G401.6 (cell line): Measurements from ENCODE around the gene CFAP119.

Source experiments
- FAIRE-seq: peaks from 2 replicates; lab custom pipeline; 2012; peaks lifted over from hg19 to GRCh38; lab: Jason Lieb, UNC

Gene CFAP119

DNA sequence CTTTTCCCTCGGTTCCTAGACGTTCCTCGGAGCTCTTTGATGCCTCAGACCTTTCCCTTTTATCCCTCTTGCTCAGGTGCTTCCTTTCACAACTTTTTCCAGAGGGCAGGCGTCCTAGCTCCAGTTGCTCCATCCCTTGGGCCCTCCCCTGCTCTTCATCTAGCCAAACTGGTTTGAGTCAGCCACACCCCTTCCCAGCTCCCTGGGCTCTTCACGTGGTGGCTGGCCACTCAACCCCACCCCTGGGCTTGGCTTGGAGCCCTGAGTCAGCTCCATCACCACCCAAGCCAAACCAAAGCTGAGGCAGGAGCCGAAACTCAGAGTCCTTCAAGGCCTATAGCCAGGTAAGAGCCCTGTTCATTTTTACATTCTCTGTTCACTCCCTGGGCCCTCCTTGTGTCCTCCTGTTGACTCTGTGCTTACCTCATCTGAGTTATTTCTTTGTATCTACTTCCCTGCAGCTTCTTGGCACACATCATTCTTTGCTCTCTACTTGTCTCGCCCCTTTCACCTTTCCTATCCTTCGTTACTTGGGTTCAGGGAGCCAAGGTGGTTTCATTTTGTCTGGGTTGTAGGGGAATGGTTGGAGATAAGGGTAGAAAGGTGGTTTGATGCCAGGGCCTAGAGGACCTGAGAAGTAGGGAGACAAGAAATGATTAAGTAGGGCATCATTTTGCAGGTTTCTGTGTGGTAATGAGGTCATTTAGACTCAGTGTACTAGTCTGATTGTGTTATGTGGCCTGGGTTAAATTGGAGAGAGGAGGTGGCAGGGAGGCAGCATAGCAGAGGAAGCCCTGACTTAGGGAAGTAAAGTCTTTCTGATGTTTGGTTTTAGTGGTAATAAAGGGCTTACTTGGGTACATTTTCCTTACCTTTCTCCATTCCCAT lies 21.3 kb downstream of the CFAP119 start:
- no peak for FAIRE-seq

DNA sequence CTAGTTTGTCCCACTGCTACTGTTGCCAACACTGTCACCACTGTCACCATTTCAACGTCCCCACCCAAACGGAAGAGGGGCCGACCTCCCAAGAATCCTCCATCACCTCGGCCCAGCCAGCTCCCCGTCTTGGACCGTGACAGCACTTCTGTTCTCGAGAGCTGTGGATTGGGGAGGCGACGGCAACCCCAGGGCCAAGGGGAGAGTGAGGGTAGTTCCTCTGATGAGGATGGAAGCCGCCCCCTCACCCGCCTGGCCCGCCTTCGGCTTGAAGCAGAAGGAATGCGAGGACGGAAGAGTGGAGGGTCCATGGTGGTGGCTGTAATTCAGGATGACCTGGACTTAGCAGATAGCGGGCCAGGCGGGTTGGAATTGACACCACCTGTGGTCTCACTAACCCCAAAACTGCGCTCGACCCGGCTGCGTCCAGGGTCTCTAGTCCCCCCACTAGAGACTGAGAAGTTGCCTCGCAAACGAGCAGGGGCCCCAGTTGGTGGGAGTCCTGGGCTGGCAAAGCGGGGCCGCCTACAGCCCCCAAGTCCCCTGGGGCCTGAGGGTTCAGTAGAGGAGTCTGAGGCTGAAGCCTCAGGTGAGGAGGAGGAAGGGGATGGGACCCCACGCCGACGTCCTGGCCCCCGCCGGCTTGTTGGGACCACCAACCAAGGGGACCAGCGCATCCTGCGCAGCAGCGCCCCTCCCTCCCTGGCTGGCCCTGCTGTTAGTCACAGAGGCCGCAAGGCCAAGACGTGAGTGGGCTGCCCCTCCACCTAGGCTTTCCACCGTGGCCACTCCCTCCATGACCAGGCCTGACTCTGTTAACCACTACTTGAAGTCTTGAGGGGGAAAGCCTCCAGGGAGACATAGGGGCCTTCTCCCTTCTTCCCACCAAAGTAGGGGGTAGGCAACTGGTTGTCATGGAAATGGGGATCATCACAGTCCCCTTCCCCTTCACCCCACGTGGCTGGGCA lies 22.6 kb downstream of the CFAP119 start:
- no peak for FAIRE-seq

DNA sequence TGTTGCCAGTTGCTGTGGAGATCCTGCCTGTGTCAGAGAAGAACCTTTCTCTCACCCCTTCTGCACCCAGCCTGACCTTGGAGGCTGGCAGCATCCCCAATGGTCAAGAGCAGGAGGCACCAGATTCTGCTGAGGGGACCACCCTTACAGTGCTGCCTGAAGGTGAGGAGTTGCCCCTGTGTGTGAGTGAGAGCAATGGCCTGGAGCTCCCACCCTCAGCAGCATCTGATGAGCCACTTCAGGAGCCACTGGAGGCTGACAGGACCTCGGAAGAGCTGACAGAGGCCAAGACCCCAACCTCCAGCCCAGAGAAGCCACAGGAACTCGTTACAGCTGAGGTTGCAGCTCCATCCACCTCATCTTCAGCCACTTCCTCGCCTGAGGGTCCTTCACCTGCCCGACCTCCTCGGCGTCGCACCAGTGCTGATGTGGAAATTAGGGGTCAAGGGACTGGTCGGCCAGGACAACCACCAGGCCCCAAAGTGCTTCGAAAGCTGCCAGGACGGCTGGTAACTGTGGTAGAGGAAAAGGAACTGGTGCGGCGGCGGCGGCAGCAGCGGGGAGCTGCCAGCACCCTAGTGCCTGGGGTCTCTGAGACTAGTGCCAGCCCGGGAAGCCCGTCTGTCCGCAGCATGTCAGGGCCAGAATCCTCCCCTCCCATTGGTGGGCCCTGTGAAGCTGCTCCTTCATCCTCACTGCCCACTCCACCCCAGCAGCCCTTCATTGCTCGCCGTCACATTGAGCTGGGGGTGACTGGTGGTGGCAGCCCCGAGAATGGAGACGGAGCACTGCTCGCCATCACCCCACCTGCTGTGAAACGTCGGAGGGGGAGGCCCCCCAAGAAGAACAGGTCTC lies 23.8 kb downstream of the CFAP119 start:
- no peak for FAIRE-seq

DNA sequence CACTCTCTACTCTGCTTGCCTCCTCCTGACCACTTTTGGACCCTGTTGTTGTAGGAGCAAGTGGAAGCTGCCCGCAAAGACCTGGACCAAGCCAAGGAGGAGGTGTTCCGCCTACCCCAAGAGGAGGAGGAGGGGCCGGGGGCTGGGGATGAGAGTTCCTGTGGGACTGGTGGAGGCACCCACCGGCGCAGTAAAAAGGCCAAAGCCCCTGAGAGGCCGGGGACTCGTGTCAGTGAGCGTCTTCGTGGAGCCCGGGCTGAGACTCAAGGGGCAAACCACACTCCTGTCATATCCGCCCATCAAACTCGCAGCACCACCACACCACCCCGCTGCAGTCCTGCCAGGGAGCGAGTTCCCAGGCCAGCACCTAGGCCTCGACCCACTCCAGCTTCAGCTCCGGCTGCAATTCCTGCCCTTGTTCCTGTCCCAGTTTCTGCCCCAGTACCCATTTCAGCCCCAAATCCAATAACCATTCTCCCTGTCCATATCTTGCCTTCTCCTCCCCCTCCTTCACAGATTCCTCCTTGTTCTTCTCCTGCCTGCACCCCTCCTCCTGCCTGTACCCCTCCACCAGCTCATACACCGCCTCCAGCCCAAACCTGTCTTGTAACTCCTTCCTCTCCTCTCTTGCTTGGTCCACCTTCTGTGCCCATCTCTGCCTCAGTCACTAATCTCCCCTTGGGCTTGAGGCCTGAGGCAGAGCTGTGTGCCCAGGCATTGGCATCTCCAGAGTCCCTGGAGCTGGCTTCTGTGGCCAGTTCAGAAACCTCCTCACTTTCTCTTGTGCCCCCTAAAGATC lies 24.7 kb downstream of the CFAP119 start:
- FAIRE-seq, result no peak

DNA sequence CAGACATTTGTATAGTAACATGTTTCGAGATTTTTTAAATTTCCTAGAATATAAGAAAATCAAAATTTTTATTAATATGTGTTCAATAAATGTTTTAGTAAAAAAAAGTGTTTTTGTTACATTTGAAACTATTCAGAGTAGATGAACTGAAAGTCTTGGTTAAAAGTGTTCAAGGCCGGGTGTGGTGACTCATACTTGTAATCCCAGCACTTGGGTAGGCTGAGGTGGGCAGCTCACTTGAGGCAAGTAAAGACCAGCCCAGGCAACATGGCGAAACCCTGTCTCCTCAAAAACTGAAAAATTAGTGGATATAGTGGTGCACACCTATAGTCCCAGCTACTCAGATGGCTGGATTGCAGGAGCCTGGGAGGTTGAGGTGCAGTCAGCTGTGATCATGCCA lies 30.5 kb downstream of the CFAP119 start:
- FAIRE-seq, result no peak

DNA sequence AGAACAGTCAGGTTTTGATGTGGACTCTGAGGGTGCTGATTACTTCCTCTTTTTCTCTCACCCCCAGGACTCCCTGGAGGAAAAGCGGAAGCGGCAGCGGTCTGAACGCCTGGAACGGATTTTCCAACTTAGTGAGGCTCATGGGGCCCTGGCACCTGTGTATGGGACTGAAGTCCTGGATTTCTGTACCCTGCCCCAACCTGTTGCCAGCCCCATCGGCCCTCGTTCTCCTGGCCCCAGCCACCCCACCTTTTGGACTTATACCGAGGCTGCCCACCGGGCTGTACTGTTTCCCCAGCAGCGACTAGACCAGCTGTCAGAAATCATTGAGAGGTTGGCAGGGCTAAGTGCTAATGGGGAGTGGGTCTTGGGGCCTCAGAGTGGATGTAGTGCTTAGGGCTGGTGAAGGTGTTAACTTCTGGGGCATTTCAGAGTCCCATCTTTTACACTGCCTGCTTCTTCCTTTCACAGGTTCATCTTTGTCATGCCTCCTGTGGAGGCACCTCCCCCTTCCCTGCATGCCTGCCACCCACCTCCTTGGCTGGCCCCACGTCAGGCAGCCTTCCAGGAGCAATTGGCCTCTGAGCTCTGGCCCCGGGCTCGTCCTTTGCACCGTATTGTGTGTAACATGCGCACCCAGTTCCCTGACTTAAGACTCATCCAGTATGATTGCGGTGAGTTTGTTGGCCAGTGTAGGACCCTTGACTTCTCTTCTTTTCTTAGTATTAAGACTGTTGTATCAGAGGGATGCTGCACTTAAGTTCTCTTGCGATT lies 32.8 kb downstream of the CFAP119 start:
- FAIRE-seq, result no peak

DNA sequence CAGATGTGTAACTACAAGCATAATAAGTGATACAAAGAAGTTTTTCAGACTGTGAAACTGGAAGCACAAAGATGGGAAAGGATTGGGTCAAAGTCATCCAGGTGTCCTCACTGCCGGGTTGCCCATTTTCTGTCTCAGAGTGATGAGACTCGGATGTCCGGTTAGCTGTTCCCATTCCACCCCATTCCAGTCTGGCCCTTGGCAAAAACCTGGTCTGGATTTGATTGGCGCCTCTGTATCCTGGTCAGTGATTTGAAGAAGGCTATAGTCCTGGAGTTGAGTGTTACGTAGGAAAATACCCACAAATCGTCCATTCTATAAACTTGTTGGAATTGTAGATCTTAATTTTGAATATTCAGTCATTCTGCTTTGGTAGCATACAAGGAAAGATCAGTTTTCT lies 33.5 kb downstream of the CFAP119 start:
- no peak for FAIRE-seq

DNA sequence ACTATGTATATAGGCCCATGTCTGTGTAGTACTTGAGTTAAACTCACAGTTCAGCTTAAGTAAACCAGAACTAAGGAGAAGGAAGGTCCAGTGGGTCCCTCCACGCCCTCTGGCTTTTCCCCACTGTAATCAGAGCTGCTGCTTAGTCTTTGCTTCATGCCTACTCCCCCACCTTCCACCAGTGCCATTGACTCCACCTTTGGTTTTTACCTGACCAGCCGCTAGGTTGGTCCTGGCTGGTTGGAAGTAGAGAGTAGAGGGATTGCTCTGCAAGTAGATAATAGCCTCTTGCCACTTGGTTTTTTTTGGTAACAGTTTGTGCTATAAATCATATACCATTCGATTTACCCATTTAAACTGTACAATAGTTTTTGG lies 36.5 kb downstream of the CFAP119 start:
- FAIRE-seq, result no peak

DNA sequence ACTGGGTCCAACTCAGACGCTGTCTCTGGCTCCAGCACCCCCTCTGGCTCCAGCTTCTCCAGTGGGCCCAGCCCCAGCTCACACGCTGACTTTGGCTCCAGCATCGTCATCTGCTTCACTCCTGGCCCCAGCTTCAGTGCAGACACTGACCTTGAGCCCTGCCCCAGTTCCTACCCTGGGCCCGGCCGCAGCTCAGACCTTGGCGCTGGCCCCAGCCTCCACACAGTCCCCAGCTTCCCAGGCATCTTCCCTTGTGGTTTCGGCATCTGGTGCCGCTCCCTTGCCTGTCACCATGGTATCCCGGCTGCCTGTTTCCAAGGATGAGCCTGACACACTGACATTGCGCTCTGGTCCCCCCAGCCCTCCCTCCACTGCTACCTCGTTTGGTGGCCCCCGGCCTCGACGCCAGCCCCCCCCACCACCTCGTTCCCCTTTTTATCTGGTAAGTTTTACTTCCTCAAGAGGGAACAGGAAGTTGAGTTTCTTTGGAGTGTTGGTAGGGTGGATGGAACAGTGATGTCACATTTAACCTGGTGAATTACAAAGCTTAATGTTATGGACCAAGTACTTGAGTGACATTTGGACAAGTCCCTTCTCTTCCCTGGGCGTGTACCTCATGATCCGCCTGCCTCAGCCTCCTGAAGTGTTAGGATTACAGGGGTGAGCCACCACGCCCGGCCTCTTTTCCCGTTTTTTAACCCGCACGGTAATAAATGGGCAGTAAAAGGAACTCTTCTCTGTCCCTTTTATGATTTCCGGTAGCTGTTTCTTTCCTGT lies 37.0 kb downstream of the CFAP119 start:
- FAIRE-seq, result no peak

DNA sequence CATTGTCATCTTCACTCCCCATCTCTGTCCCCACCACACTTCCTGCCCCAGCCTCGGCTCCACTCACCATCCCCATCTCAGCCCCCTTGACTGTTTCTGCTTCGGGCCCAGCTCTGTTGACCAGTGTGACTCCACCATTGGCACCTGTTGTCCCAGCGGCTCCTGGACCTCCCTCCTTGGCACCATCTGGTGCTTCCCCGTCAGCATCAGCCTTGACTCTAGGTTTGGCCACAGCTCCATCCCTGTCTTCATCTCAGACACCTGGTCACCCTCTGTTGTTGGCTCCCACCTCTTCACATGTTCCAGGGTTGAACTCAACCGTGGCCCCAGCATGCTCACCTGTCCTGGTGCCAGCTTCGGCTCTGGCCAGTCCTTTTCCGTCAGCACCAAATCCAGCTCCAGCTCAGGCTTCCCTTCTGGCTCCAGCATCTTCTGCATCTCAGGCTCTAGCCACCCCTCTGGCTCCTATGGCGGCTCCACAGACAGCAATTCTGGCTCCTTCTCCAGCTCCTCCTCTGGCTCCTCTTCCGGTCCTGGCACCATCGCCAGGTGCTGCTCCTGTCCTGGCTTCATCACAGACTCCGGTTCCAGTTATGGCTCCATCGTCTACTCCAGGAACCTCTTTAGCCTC lies 38.0 kb downstream of the CFAP119 start:
- FAIRE-seq, result no peak

DNA sequence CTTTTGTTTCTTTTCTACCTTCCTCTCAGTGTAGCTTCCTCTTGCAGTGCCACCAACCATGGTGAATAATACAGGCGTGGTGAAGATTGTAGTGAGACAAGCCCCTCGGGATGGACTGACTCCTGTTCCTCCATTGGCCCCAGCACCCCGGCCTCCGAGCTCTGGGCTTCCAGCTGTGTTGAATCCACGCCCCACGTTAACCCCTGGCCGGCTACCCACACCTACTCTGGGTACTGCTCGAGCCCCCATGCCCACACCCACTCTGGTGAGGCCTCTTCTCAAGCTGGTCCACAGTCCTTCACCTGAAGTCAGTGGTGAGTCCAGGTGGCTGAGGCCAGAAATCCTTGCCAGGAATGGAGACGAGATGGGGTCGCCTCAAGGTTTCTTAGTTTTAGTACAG lies 38.9 kb downstream of the CFAP119 start:
- no peak for FAIRE-seq

DNA sequence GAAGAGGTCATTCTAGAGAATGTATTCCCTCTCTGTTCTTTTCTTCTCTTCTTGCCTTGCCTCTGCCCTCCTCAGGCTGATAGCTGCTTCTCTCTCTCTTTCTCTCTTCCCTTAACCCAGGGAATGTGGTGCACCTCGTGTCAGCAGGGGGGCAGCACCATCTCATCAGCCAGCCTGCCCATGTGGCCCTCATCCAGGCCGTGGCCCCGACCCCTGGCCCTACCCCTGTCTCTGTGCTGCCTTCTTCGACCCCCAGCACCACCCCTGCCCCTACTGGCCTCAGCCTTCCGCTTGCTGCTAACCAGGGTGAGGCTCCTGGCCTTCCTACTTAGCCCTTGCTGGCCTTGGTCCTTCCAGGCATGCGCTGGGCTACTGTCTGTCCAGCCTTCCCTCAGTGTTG lies 39.4 kb downstream of the CFAP119 start:
- FAIRE-seq, result no peak

DNA sequence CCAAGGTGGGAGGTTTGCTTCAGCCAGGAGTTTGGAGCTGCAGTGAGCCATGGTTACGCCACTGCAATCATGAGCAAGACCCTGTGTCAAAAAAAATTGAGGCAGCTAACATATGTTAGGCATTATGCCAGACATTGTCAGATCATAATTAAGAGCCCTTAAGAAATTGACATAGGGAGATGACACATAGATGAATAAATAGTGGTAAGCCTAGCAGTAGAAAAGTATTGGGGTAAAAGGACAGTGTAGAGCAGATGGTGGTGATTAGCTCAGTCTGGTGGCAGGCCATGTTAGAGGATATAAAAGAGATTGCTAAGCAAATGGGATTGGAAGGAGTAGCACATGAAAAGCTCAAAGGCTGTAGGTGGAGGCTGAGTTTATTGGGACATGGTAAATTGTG lies 40.3 kb downstream of the CFAP119 start:
- FAIRE-seq, result no peak

DNA sequence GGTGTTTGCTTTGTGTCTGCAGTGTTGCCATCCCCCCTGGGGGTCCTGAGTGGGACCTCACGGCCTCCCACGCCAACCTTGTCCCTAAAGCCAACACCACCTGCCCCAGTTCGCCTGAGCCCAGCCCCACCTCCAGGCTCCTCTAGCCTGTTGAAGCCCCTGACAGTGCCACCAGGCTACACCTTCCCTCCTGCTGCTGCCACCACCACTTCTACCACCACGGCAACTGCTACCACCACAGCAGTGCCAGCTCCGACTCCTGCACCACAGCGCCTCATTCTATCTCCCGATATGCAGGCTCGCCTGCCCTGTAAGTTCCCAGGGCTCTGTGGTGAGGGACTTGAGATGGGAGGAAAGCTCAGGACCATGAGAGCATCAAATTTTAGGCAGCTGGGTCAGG lies 40.7 kb downstream of the CFAP119 start:
- no peak for FAIRE-seq

DNA sequence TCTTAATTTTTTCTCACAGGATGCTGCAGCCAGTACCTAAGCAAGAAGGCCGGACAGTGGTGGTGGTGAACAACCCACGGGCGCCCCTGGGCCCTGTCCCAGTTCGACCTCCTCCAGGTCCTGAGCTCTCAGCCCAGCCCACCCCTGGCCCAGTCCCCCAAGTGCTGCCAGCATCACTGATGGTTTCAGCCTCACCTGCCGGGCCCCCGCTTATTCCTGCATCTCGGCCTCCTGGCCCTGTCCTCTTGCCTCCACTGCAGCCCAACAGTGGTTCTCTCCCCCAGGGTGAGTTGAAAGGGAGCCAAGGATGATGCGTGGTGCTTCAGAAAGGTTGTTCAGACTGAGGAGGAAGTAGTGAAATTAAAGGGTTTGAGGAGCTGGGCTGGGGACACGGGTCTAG lies 41.2 kb downstream of the CFAP119 start:
- FAIRE-seq, result no peak

DNA sequence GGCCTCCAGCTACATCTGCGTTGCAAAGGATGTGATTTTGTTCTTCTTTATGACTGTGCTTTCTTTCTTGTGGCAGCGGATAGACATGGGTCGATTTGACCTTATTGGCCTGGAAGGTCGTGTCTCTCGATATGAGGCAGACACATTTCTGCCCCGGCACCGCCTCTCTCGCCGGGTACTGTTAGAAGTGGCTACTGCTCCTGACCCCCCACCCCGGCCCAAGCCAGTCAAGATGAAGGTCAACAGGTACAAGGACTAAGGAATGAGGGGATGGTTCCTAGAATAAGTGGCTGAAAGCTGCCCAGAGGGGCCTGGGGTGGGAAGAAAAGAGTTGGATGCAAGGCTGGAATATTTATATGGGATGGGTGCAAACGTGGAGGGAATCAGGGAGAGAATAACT lies 41.8 kb downstream of the CFAP119 start:
- no peak for FAIRE-seq

DNA sequence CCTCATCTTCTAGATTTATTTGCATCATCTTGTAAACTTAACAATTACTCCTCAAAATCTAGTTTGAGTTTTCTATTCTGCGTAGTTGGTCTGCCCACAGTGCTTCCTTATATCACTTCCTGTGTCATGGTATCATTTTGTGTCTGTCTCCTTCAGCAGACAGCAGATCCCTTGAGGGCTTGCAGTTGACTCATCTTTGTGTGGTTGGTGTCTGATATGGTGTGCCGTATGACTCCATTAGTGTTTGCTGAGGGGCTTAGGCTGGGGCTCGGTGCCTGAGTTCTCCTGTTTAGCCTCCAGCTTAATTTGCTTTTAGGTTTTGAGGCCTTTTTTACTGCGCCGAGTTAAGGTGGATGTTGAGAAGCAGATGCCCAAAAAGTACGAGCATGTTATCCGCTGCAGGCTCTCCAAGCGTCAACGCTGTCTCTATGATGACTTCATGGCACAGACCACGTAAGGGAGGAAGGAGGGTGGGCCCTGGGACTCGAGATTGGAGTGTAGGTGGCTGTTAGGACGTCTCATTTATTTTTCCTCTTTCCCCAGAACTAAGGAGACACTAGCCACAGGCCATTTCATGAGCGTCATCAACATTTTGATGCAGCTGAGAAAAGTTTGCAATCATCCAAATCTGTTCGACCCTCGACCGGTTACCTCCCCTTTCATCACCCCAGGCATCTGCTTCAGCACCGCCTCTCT lies 46.0 kb downstream of the CFAP119 start:
- no peak for FAIRE-seq

DNA sequence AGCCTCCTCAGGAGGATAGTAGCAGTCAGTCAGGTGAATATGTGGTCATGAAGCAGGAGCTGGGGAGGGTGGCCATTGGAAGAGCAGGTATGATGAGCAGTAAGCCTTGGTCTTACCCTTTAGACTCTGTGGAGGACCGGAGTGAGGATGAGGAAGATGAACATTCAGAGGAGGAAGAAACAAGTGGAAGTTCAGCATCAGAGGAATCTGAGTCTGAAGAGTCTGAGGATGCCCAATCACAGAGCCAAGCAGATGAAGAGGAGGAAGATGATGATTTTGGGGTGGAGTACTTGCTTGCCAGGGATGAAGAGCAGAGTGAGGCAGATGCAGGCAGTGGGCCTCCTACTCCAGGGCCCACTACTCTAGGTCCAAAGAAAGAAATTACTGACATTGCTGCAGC lies 50.1 kb downstream of the CFAP119 start:
- no peak for FAIRE-seq

DNA sequence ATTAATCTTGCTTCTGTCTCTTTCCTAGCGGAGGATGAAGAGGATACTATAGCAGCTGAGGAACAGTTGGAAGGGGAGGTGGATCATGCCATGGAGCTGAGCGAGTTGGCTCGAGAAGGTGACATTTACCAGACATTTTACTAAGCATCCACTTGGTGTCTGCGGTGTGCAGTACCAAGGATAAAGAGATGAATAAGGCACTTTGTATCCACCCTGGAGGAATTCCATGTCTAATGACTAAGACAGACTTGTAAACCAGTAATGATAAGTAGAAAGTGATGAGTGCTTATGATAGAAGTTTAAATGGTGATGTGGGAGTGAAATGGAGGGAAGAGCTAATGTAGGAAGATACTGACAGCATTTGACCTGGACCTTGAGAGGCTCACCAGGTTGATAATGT lies 50.9 kb downstream of the CFAP119 start:
- no peak for FAIRE-seq
